ENCODE measurements around the gene MYO7B.

GRCh38 chr2:127619203-127619590 lies 83.7 kb downstream of the MYO7B start:
- TF ChIP-seq CTCF (IDR thresholded peaks at IDR 0.05; ENCODE audit: low read length) (no peak), EZH2 (IDR thresholded peaks at IDR 0.05; ENCODE audit: borderline replicate concordance, low read length) (no peak)

Data from OCI-LY1 (cell line).